ENCODE data around the gene ASB18. TPM values are rescaled to one million over a fixed set of nuclear protein-coding genes. Genes with fewer than 3 reads are reported as not detected.

The ASB18 gene
- total and polyA plus RNA-seq, 2 of the 8 experiments (the other 6 are each of a cell fraction or from before 2014, with no cell fraction given), result not detected

DNA sequence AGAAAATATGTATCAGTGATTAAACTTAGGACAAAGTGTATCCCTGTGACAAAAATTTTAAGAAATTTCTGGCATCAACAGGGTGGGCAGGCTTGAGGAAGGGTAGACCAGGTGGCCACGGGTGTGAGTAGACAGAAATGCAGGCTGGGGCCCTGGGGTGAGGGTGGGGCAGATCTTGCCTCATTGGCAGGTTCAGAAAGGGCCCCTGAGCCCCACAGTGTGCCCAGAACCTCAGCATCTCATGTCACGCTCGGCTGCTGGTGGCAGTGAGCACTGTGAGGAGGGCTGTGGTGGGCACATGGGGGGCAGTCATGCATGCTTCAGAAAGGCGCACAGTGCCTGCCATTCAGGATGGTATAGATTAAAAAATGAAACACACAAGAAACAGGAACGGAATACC, 7.6 kb upstream of the ASB18 start:
- Histone ChIP-seq H3K23me2 (ENCODE audit: low read depth, low read length) (no peaks in the 10 kb centered on the region), H2BK20ac (ENCODE audit: low read length) (no peak overlapping the region), H3K79me1 (ENCODE audit: low read depth, low read length) (no peaks in the 10 kb centered on the region), H4K8ac (ENCODE audit: extremely low read depth, insufficient read depth, low read length) (no peak overlapping the region), H2BK15ac (ENCODE audit: low read length) (no peak overlapping the region), H3K14ac (ENCODE audit: insufficient read length) (no peak overlapping the region), H3K9ac (replicated peaks in 1 of 4; ENCODE audit: extremely low read depth in 1 of 4, low read depth in 3 of 4, low read length in 3 of 4) (no peak overlapping the region), H2AFZ (ENCODE audit: low read length) (no peak overlapping the region), H4K20me1 (replicated peaks in 1 of 2; ENCODE audit: control insufficient read depth in 1 of 2, insufficient read depth in 2 of 2, low read length in 2 of 2) (no peaks in the 10 kb centered on the region), H3K4me3 (ENCODE audit: extremely low read depth in 1 of 4, insufficient read depth in 2 of 4, low read depth in 3 of 4, low read length in 4 of 4) (no peak overlapping the region), H3K4me1 (replicated peaks in 1 of 4; ENCODE audit: control insufficient read depth in 3 of 4, insufficient read depth in 4 of 4, low read length in 3 of 4) (no peaks in the 10 kb centered on the region), H3K56ac (replicated peaks; ENCODE audit: insufficient read length, low read depth, low read length) (no peak overlapping the region), H3K4ac (replicated peaks; ENCODE audit: insufficient read length, low read depth, low read length) (no peak overlapping the region), H2BK12ac (ENCODE audit: low read depth, low read length) (no peak overlapping the region), H3K27ac (ENCODE audit: low read depth, low read length) (no peak overlapping the region), H2BK5ac (ENCODE audit: low read depth, low read length) (no peak overlapping the region), H2BK120ac (replicated peaks; ENCODE audit: low read depth, low read length) (no peak overlapping the region), H2AK5ac (ENCODE audit: low read depth, low read length) (no peak overlapping the region), H3K27me3 (replicated peaks in 1 of 4; ENCODE audit: control insufficient read depth in 3 of 4, extremely low read depth in 1 of 4, insufficient read depth in 3 of 4, low read length in 3 of 4) (no peaks in the 10 kb centered on the region; a peak in 1 of 7 replicates), H3K36me3 (ENCODE audit: control insufficient read depth in 2 of 4, insufficient read depth in 4 of 4, low read length in 3 of 4) (no peaks in the 10 kb centered on the region), H3K4me2 (ENCODE audit: insufficient read depth in 1 of 2, low read depth in 2 of 2, low read length in 2 of 2) (no peak overlapping the region), H4K91ac (replicated peaks; ENCODE audit: insufficient read length, low read length) (no peak overlapping the region), H3K9me3 (ENCODE audit: insufficient read depth in 2 of 2, low read depth in 1 of 2, low read length in 1 of 2) (peaks cover 10 to 13% of the 10 kb centered on the region in 2 experiments), H3K79me2 (ENCODE audit: control insufficient read depth in 1 of 2, insufficient read depth in 2 of 2, low read length in 2 of 2) (no peaks in the 10 kb centered on the region), H3K23ac (ENCODE audit: insufficient read length) (no peak overlapping the region), H3K18ac (ENCODE audit: extremely low read depth, low read length) (no peak overlapping the region), H4K5ac (ENCODE audit: insufficient read length, low read depth, low read length) (no peak overlapping the region)
- FAIRE-seq (no peak), DNase-seq (ENCODE audit: low read depth in 1 of 2, low spot score in 2 of 2) (peak in 1 of 2 experiments; percentile 20)
- ChIA-PET POLR2A (ENCODE audit: partially characterized antibody) (no interaction called here), CTCF (ENCODE audit: partially characterized antibody) (no interaction called here)
- 88% methylated on average over 5 of the region's 5 CpGs; no CpG with 5 or more reads in 1 of the 2 experiments for WGBS, 2 experiments (ENCODE audit: extremely low coverage in 1 of 2, insufficient coverage in 1 of 2, insufficient read length in 1 of 2, insufficient replicate concordance in 2 of 2, low coverage in 1 of 2, low lambda C conversion rate in 2 of 2, missing lambda C conversion rate in 1 of 2)
- no peak for TF ChIP-seq POLR2AphosphoS5 (IDR thresholded peaks at IDR 0.05; ENCODE audit: low read depth, low read length)

Measured in H1 (cell line).